KG1 (cell line): ENCODE results near the gene CLMP.
"Not testable (repeated sequence)": the region's sequence is repeated elsewhere in the genome, so short reads cannot be mapped to it uniquely, and the experiment has no call there.

Experiments used
- DNase-seq: peaks from one replicate; lab custom pipeline; 2025; lab: John Stamatoyannopoulos, UW

The CLMP gene

DNA sequence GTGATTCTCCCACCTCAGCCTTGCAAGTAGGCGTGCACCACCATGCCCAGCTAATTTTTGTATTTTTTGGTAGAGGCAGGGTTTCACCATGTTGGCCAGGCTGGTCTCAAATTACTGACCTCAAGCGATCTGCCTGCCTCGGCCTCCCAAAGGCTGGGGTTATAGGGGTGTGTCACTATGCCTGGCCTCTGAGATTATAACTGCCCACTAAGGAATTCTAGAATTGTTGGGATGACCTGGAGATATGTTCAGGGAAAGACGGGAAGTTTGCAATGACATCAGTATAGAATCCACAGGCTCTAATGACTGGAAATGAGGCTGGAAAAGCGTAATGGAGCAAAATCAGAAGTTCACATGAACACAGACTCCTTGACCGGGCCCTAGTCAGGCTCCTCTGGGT, 62.2 kb downstream of the CLMP start:
- DNase-seq, result no peak

DNA sequence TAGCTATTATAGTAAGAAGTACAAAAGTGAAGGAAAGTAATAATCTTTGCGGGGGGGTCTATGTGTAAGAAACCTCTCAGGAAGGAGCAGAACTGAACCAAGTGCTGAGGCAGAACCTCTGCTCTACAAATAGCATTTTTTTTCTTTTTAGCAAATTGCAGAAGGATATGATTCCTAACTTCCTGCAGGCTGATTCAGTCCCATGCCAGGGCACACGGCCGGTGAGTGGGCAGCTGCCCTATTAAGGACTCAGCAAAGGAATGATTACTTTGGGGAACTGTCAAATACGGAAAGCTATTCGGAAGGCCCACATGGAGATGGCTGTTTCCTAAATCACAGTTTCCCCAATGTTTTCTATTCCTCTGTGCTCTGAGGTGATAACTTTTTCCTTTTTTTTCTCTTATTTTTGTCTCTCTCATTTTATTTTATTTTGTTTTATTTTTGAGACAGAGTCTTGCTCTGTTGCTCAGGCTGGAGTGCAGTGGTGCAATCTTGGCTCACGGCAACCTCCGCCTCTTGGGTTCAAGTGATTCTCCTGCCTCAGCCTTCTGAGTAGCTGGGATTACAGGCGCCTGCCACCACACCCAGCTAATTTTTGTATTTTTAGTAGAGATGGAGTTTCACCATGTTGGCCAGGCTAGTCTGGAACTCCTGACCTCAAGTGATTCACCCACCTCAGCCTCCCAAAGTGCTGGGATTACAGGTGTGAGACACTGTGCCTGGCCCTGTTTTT, 62.8 kb downstream of the CLMP start:
- not testable (repeated sequence) for DNase-seq

DNA sequence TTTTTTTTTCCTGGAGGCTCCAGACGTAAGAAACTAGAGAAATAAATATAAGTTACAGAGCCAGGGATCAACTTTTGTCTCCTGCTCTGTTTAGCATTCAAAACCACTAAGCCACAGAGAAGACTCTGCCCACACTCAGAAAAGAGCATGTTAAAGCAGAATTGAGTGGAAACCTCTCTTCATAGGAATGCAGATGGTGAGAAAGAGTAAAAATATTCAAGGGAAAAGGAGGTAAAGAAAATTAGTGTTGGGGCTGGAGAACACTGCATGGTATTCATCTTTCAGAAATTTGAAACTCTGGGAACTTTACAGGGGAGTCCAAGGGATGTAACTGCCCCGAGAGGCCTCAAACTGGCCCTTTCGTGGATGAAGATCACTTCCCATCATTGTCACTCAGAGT, 65.1 kb downstream of the CLMP start:
- DNase-seq, result no peak

DNA sequence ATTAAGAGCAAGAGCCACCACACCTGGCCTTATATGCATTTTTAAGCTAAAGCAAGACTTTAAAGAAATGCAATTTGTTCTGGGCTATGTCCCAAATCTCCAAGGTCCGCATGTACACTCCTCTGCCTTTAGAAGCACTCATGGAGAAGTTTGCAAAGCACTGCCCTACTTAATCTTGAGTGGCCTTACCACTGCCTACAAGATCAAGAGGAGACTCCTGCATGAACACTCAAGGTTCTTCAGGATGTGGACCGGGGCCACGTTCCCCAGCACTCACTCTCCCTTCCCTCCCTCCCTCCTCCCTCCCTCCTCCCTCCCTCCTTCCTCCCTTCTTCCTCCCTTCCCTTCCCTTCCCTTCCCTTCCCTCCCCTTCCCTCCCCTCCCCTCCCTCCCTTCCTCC, 69.9 kb downstream of the CLMP start:
- no peak for DNase-seq

DNA sequence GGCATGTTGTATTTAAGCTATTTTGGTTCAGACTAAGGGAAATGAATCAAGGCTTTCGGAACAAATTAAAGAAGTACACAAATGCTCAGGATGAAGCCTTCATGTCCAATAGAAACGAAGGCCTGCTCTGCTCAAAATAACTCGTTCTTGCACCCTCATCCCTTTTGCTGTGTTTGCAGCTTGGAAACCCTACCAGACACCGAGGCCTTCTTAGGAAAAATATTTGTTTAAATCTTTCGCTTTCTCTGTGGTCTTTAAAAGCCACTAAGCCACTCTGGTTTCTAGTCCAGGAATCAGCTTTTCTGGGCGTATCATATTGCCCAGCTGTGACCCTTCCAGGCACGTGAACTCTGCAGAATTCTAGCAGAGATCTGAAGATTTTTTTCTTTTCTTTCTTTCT, 72.2 kb downstream of the CLMP start:
- DNase-seq, result no peak

DNA sequence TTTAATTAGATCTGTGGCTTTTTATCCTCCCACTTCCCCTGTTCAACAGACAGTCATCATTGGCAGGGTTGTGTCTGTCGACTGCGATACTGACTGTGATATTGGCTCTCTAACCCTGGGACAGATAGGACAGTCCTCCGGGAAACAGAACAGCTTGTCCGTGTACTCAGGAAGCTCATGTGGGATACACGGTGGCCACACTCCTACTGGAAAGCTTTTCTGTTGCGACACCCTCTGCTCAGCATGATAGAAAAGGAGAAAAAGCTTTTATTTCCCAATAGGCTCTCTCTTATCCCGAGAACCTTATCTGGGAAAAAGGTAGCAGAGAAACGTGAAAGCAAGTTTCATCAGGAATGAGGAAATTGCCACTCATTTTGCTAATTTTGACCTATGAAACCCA, 72.7 kb downstream of the CLMP start:
- DNase-seq, result no peak

DNA sequence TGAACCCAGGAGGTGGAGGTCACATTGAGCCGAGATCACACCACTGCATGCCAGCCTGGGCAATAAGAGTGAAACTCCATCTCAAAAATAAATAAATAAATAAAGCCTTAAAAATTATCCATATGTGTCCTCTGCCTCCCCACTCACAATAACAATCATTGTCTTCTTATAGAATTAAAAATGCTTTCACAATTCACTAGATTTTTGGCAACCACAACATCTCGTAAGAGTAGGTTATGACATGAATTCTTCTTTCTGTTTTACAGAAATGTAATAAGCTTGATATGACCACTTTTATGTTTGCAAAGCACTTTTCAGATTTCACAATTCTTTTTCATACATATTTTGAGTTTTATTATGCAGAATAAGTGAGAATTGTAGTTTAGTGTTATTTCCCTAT, 78.6 kb downstream of the CLMP start:
- no peak for DNase-seq

DNA sequence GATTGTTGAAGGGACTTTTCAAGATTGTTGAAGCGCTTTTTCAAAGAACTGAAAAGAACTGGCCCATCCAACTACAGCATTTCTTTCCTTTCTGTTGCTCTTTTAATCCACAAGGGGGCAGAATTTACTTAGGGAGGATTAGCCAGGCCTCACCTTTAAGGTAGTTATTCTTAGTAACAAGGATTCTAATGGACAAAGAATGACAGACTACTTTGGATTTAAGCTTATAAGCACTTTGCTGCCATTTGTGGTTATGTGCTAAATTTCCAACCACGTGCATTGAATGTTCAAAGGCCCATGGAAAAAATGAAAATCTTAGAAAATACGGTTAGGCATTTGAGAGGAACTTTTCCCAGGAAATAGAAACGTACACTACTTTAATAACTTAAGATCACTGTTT, 83.6 kb downstream of the CLMP start:
- DNase-seq, result peak; percentile 20

DNA sequence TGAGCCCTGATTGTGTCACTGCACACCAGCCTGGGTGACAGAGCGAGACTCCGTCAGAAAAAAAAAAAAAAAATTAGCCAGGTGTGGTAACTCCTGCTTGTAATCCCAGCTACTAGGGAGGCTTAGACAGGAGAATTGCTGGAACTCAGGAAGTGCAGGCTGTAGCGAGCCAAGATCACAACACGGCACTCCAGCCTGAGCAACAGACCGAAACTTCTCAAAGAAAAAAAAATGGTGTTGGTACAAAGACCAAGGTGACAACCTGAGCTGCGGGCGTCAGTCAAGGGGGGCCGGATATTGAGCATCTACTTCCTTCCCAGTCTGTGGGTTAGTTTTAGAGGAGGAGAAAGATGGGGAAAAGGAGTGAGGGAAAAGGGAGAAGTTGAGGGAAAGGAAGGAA, 84.7 kb downstream of the CLMP start:
- no peak for DNase-seq

DNA sequence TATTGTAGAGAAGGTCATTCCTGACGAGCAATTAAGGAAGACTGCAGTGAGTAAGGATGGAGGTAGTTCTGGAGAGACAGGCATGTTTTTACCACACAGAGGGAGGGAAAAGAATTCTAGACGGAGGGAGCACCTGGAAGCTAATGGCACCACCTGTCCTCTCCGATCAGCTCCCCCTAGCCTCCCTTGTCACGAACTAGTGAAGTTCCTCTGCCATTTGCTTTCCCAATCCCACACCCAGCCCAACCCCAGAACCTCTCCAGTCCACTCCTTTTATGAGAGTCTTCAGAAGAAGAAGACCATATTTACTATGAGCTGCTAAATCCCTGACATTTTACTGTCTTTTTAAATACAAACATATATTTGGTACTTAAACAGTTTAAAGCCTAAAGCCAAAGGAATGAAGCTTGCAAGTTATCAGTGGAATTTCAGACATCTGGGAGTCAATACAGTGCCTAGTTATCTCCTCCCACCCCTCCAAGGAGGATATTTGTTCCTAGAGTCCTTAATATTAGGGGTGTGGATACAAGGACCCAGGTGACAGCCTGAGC, 87.0 kb downstream of the CLMP start:
- DNase-seq, result no peak

DNA sequence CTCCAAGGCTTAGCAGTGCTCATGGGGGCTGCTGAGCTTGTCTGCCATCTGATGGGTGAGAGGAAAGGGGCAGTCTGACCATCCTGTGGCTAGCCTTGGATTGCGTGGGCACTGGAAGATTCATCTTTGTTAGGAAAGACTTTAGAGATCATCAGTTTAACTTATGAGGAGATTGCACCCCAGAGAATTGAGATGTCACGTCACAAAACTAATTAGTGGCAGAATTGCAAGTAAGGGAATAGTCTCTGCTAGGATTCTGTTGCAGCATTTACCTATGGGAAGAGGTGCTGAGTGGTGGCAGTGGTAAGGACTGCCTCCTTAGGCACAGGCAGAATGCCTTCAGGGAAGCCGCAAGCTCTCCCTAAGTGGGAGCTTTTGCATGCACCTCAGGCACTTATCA, 90.4 kb downstream of the CLMP start:
- no peak for DNase-seq

DNA sequence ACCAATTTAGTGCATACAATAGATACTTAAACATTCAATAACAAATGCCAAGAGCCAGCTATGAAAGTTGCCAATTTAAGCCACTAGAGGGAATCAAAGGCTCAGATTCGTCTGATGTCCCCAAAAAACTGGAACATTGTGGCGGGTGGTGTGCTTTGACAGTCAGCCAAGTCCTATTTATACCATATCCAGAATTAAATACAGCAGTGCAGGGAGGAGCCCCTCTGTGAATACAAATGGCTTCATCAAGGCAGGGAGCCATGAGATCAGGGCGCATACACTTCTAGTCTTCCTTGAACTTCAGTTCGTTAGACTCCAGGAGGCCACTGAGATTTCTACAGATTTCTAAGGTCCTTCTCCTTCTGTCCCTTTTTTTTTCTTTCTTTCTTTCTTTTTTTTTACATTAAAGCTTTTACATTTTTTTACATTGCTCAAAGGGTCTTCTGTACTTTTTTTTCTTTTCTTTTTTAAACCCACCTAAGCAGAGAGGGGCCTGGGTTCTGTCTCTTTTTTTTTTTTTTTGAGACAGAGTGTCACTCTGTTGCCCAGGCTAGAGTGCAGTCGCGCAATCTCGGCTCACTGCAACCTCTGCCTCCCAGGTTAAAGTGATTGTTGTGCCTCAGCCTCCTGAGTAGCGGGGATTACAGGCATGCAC, 91.6 kb downstream of the CLMP start:
- DNase-seq, result peak; percentile 54

DNA sequence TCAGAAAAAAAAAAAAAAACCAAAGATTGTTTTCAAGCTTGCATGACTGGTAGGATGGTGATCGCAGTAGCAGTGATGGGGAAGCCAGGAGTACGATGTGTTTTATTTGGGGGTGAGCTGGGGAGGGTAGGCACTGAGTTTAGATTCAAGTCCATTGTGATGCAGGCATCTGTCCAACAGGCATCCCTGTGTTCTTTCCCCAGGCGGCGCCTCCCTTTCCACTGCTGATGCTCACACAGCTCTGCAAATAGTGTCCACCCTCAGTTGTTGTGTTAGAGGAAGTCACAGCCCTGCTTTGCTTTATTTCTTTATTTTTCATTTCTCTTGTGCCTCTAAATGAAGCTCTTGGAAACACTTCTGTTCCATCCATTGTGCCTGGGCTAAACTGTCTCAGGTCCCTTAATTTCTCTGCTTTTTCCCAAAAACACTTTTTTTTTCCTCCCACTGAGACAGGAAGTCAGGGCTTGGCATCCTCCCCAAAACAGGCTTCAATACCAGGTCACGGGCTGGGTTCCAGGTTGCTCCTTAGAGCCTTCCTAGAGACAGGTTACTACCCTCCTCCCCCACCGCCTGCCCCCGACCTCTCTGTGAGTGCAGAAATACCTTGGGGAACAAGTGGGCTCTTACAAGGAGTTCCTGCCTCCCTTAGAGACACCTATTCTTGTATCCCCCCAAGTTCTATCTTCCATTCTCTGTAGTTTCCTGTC, 94.5 kb downstream of the CLMP start:
- no peak for DNase-seq

DNA sequence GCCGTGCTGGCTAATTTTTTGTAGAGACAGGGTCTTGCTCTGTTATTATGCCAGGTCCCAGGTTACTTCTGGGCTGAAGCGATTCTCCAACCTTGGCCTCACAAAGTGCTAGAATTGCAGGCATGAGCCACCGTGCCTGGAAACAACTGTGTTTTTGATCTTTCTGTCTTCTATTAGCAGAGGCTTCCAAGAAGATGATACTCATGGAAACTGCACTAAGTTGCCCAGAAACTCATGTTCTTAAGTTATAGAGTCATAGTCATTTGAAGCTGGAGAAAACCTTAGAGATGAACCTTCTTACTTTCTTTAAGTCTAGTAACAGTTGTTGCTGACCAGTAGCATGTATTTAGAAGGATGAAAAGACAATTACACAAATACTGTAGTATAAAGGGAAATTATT, 96.1 kb downstream of the CLMP start:
- no peak for DNase-seq

DNA sequence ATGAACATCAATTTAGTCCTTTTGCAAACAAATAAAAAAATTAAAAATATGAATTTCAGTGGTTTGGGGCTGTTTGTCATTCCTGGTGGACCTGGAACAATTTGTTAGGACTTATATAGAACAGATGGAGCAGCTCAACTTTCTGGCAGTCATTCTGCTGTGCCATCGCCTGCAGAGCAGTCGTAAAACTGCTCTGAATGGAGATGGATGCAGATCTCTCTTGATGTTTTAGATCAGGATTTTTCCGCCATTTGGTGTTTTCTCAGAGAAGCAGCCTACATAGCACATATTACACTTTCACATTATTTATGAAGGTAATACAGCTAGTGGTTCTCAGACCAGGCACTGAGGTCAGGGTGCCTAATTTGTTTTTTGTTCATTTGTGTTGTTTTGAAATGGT, 101.3 kb downstream of the CLMP start:
- no peak for DNase-seq

DNA sequence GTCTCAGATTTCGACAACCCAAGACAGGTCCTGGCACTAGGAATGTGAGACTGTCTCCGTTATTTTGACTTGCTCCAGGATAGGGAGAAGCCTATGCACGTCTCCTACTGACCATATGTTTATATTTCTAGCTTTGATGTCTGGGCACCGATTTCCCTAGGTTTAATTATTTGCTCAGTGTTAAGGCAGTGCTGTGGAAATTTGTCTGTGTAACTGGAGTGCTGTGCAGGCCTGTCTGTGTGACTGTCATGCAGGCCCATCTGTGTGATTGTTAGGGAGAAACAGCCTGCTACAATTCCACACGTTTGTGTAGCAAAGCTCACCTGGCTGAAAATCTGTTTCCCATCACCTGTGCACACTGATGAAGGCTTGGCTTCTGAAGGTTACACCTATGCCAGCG, 103.5 kb downstream of the CLMP start:
- no peak for DNase-seq

DNA sequence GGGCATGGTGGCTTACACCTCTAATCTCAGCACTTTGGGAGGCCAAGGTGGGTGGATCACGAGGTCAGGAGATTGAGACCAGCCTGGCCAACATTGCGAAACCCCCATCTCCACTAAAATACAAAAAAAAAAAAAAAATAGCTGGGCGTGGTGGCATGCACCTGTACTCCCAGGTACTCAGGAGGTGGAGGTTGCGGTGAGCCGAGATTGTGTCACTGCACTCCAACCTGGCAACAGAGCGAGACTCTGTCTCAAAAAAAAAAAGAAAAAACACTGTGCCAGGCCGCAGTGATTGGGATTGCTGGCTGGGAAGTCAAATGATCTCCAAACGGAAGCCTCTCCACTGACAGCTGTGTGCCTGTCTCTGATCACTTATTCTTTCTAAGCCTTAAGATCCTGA, 104.9 kb downstream of the CLMP start:
- DNase-seq, result not testable (repeated sequence)

DNA sequence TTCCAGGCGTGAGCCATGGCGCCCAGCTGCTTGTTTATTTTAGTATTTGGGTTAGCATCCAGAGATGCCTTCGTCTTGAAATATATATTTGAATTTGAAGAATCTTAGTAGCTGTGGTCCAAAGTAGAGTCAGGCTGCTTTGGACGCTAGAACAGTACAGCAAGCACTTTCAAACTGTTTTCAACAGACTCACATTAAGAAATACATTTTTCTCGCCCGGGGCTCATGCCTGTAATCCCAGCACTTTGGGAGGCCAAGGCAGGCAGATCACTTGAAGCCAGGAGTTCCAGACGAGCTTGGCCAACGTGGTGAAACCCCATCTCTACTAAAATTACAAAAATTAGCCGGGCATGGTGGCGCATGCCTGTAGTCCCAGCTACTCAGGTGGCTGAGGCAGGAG, 106.2 kb downstream of the CLMP start:
- DNase-seq, result not testable (repeated sequence)

DNA sequence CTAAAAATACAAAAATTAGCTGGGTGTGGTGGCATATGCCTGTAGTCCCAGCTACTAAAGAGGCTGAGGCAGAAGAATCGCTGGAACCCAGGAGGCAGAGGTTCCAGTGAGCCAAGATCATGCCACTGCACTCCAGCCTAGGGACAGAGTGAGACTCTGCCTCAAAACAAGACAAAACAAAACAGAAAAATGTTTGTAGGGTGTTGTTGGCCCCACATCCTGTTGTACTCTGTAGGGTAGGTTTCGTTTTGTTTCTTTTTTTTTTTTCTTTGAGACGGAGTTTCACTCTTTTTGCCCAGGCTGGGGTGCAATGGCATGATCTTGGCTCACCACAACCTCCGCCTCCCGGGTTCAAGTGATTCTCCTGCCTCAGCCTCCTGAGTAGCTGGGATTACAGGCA, 107.4 kb downstream of the CLMP start:
- DNase-seq, result not testable (repeated sequence)

DNA sequence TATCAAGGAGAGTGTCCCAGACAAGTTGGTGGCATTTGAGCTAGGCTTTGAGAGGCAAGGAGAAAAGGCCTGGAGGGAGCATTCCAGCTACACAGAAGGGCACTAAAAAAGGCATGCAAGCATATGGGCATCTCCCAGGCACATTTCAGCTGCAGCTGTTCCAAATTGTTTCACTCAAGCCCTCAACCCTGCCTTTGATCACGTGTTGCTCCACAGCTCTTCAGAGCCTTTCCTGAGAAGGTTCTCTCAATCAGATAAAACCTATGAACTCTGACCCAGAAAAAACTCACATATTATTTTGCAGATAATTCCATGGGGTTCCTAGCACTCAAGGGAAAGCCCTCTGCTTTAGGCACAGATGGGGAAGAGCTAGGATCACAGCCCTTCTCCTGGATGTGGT, 108.7 kb downstream of the CLMP start:
- DNase-seq, result no peak

DNA sequence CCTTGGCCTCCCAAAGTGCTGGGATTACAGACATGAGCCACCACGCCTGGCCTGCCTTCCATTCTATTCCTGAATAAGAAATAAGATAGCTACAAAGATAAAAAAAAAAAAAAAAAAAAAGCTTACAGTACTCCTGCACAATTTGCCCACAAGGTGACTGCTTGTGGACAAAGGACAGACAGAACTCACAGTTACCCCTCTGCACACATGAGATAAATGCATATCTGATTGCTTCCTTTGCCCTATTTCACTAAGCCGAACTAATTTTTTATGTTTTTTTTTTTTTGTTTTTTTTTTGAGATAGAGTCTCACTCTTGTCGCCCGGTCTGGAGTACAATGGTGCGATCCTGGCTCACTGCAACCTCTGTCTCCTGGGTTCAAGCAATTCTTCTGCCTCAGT, 109.6 kb downstream of the CLMP start:
- no peak for DNase-seq

DNA sequence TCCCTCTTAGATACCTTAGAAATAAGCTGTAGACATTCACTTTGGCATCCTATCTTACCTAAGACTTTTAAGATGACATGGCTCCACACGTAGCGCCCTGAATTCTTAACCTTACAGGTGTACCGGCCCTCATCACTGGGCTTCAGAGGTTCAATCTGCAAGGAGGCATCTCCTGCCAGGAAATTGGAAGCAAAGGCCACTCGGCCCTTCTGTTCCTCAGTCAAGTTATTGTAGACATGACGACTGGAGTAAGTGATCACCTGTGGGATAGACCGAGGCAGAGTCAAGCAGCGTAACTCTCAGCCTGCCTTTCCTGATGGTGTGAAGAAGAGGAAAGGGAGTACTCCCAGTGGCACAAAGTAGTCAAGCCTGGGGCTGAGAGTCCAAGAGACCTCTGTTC, 110.6 kb downstream of the CLMP start:
- no peak for DNase-seq

DNA sequence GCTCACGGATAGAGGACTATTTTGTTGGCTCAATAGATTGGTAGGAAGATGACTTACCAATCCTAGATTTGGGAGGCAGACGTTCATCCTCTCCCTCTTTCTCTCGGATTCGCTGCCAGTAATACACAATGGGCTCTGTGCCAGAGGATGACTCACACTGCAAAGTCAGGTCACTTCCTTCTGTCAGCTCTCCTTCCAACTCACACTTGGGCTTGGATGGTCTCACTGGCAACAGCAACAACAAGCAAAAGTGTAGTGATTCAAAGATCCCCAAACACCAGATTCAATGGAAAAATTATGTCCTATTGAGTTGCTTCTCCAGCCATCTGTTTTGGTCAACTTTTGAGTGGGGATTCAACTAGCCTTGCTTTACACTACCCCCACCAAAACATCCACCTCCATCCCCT, 111.4 kb downstream of the CLMP start:
- no peak for DNase-seq
